Esophagus (tissue), 2 donors: Measurements from ENCODE around the gene BMPER. TPM values are rescaled to one million over a fixed set of nuclear protein-coding genes. Genes with fewer than 3 reads are reported as not detected.

Experiments
- H3K27ac ChIP-seq, 2 donors: one replicate each; pipeline ENCODE4 v1.5.1; 2013; ENCODE audit warnings: low read depth in 2 of 2, mild to moderate bottlenecking in 2 of 2, inconsistent platforms in 1 of 2, low read length in 1 of 2, moderate library complexity in 1 of 2
- H3K27me3 ChIP-seq, 2 donors: one replicate each; pipeline ENCODE4 v1.6.1; 2013; ENCODE audit warnings: low read length in 2 of 2, control low read depth in 1 of 2, mild to moderate bottlenecking in 1 of 2; ENCODE audit not compliant: insufficient read depth in 2 of 2, control insufficient read depth in 1 of 2
- H3K36me3 ChIP-seq, 2 donors: one replicate each; pipeline ENCODE4 v1.6.1; 2013; ENCODE audit warnings: low read length in 1 of 2; ENCODE audit not compliant: control insufficient read depth in 2 of 2, insufficient read depth in 2 of 2
- H3K4me1 ChIP-seq, 2 donors: one replicate each; pipeline ENCODE4 v1.6.1; 2013; ENCODE audit warnings: low read length in 1 of 2; ENCODE audit not compliant: control insufficient read depth in 2 of 2, insufficient read depth in 2 of 2
- H3K4me3 ChIP-seq, 2 donors: one replicate each; pipeline ENCODE4 v1.5.1; 2013; ENCODE audit warnings: low read length in 2 of 2, mild to moderate bottlenecking in 2 of 2, low read depth in 1 of 2, moderate library complexity in 1 of 2
- H3K9me3 ChIP-seq, 2 donors: one replicate each; pipeline ENCODE4 v1.6.1; 2013; ENCODE audit warnings: mild to moderate bottlenecking in 2 of 2, low read depth in 1 of 2, low read length in 1 of 2, moderate library complexity in 1 of 2; ENCODE audit not compliant: control insufficient read depth in 2 of 2, insufficient read depth in 1 of 2
- WGBS, 2 donors: extraction: QIAGEN DNeasy Blood & Tissue Kit; methylation state at CpG; one replicate each; pipeline ENCODE4 v1.1.7; 2013; 5-methylcytosine and 5-hydroxymethylcytosine counted together
- polyA plus RNA-seq, 2 donors: library from polyadenylated mRNA; stranded (reverse); fragments of 200-250 nt; gene quantifications; one replicate each; pipeline ENCODE4 v1.2.3, GENCODE V29; 2013
- donor health status: healthy with polysubstance abuse.
- donor health status: Bipolar disorder and iron deficiency.

BMPER gene
- polyA plus RNA-seq, 2 donors = 0.06 to 0.19 TPM

DNA sequence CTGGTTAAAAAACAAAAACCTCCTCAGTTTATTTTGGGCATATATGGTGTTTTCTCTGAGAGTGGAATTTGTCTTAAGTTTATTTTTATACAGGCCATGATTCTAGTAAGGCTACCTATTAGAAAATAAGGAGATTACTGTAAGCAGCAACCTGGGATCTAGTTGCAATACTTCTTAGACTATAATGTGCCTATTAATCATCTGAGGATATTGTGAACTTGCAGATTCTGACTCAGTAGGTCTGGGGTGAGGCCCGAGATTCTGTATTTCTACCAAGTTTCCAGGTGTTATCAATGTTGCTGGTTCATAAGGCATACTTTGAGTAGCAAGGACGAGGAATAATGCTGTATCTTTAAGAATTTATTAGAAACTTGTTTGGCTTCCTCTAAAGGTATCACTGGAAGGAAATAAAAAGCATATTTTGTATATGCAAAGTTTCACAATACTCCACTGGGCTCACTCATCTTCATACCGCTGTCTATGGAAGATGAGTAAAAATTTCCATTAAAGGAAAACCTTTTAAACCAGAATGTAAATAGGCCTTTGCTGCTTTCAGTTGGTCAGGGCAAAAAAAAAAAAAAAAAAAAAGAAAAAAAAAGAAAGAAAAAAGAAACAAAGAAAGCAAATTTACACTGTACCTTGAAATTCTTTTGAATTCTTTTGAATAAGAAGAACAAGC is 105.8 kb downstream of the BMPER start:
- Histone ChIP-seq H3K27me3 (no peaks in the 10 kb centered on the region), H3K27ac (no peak overlapping the region), H3K36me3 (no peaks in the 10 kb centered on the region), H3K9me3 (no peaks in the 10 kb centered on the region), H3K4me1 (no peaks in the 10 kb centered on the region), H3K4me3 (no peak overlapping the region)
- 65 to 66% methylated on average over 3 of the region's 3 CpGs for WGBS, 2 donors

DNA sequence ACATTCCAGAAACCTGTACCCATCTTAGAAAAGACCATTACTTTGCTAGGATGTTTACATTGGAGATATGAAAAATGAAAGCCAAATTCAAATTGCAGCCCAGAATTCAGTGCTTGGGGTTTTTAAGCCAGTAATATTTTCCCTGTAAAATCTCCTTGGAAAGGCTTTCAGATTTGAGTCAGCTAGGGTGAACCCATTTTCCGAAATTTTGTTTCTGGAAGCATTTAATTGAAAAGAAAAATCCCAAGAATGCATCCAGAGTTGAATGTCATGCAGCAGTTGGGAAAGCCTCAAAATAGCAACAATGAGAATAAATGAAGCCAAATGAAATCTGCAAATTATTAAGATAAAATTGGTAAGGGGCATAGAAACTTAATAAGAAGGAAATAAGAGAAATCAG is 106.4 kb downstream of the BMPER start:
- Histone ChIP-seq H3K36me3 (no peaks in the 10 kb centered on the region), H3K27ac (no peak overlapping the region), H3K27me3 (no peaks in the 10 kb centered on the region), H3K9me3 (no peaks in the 10 kb centered on the region), H3K4me3 (no peak overlapping the region), H3K4me1 (no peaks in the 10 kb centered on the region)
- 49 to 51% methylated on average over 1 of the region's 1 CpG for WGBS, 2 donors

DNA sequence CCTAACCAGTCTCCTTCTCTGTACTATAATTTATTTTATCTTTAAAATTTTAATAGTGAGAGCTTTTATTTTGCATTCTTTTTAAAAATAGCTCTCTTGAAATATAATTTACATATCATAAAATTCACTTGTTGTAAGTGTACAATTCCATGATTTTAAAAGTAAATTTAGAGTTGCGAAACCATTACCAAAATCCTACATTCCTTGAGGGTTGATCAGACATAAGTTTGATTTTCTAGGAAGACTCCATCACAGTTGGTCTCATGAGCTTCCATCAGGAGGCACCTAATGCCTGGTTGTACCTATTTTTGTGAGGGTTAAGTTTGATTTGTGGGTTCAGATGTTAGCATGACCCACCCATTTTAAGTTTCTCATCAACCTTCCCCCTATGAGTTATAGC is 108.1 kb downstream of the BMPER start:
- Histone ChIP-seq H3K4me1 (no peaks in the 10 kb centered on the region), H3K27ac (no peak overlapping the region), H3K27me3 (no peaks in the 10 kb centered on the region), H3K4me3 (no peak overlapping the region), H3K9me3 (no peaks in the 10 kb centered on the region), H3K36me3 (no peaks in the 10 kb centered on the region)
- WGBS, 2 donors = 96 to 100% methylated on average over 1 of the region's 1 CpG

DNA sequence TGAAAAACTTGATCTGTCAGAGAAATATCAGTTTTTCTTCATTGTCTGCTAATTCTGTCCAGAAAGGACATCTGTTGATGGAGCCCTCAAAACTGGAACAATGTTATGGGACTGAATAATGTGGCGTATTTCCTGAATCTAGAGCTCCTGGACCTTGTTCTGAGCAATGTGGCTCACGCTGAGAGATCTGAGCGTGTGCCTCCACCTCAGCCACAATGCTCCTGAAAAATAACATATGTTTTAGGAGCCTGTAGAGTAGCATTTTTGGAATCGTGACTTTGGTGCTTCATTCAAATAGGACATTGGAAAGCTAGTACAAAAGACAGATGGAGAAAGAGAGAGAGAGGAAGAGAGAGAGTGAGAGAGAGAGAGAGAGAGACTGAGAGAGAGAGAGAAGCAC is 110.3 kb downstream of the BMPER start:
- H3K27me3 ChIP-seq = no peaks in the 10 kb centered on the region
- H3K36me3 ChIP-seq = no peaks in the 10 kb centered on the region
- no peaks in the 10 kb centered on the region for H3K4me1 ChIP-seq
- H3K27ac ChIP-seq = no peak overlapping the region
- H3K4me3 ChIP-seq = no peak overlapping the region
- no peaks in the 10 kb centered on the region for H3K9me3 ChIP-seq
- WGBS, 2 donors = 80 to 83% methylated on average over 4 of the region's 4 CpGs

DNA sequence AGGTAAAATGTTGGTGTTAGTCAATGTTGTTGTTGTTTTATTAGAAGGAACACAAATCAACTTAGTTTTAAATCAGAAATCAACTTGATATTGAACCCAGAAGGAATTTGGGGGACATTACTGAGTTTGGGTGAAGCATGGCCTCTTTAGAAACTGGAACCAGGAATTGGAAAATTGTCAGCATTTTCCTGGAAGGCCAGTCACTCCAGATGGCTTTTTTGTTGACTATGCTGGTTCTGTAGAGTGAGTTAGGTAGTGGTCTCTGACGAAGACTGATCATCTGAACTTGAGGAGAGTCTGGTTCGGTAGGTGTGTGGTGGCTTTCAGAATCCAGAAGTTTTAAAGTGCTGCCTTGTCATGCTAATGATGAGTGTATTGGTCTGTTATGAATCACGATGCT is 111.5 kb downstream of the BMPER start:
- 72 to 79% methylated on average over 3 of the region's 3 CpGs for WGBS, 2 donors
- no peak overlapping the region for H3K4me3 ChIP-seq

DNA sequence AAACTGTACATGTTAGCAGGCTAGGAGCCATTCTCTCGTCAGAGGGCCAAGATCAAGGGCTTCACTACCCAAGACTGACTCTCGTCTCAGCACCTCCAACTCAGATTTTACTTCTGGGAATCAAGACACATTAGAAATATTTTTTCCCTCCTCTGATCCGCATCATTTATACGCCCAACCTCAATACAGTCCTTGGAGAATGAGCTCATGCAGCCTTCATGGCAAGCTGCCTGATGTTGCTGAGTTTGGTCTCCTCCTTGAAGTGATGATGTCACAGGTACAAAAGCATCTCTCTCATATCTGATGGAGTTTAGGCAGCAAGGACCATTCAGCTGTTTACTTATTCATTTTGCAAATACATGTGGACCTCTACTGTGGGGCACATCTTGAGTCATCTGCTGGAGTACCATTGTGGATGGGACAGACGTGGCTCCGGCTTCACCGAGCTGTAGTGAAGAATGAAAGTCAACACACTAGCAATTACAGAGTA is 114.0 kb downstream of the BMPER start:
- no peak overlapping the region for H3K27ac ChIP-seq
- H3K4me1 ChIP-seq = no peaks in the 10 kb centered on the region
- H3K36me3 ChIP-seq = no peaks in the 10 kb centered on the region
- 83 to 84% methylated on average over 7 of the region's 7 CpGs for WGBS, 2 donors
- no peaks in the 10 kb centered on the region for H3K27me3 ChIP-seq
- no peaks in the 10 kb centered on the region for H3K9me3 ChIP-seq
- no peak overlapping the region for H3K4me3 ChIP-seq

More for the DNA sequence above, 111.5 kb downstream of the BMPER start:
- no peak overlapping the region for H3K27ac ChIP-seq
- H3K4me1 ChIP-seq = no peaks in the 10 kb centered on the region
- H3K27me3 ChIP-seq = no peaks in the 10 kb centered on the region
- H3K9me3 ChIP-seq = no peaks in the 10 kb centered on the region
- H3K36me3 ChIP-seq = no peaks in the 10 kb centered on the region

DNA sequence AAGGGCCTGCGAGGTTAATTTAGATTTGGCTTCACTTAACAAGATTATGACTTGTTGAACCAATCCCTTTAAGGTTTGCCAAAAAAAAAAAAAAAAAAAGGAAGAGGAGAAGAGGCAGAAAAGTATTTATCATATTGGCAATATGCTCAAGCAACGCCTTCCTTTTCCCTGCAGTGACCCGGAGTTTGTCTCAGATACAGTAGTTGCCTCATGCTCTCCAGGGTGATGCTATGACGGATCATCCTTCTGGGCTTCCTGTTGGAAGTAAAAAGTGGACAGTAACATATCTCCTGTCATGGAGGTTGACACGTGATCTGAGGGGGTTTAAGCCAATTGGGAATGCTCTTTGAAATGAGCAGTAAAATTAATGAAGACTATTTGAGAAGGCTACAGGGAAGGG is 117.3 kb downstream of the BMPER start:
- H3K9me3 ChIP-seq = no peaks in the 10 kb centered on the region
- WGBS, 2 donors = 68 to 78% methylated on average over 5 of the region's 5 CpGs
- H3K27me3 ChIP-seq = no peaks in the 10 kb centered on the region
- no peaks in the 10 kb centered on the region for H3K4me1 ChIP-seq
- H3K4me3 ChIP-seq = no peak overlapping the region
- no peak overlapping the region for H3K27ac ChIP-seq
- no peaks in the 10 kb centered on the region for H3K36me3 ChIP-seq

DNA sequence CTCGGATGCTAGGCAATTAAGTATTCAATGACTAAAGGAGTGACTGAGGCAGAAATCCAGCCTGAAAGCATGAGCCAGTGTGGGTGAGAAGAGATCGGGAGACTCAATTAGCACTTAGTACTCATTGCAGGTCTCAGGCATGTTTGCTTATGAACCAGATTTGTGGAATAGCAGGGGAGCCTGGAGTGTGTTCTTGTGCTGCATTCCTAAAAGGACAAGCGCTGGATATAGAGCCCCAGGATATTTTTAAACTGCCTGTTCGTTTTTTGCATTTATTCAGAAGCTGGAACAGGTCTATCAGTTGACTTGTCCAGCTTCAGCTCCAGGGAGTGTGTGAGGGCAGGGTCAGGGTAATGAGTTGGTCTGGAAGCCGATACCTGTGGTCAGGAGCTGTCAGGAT is 120.3 kb downstream of the BMPER start:
- Histone ChIP-seq H3K27ac (no peak overlapping the region), H3K4me3 (no peak overlapping the region), H3K27me3 (no peaks in the 10 kb centered on the region), H3K9me3 (no peaks in the 10 kb centered on the region), H3K36me3 (no peaks in the 10 kb centered on the region), H3K4me1 (no peaks in the 10 kb centered on the region)
- 55 to 60% methylated on average over 5 of the region's 5 CpGs for WGBS, 2 donors

DNA sequence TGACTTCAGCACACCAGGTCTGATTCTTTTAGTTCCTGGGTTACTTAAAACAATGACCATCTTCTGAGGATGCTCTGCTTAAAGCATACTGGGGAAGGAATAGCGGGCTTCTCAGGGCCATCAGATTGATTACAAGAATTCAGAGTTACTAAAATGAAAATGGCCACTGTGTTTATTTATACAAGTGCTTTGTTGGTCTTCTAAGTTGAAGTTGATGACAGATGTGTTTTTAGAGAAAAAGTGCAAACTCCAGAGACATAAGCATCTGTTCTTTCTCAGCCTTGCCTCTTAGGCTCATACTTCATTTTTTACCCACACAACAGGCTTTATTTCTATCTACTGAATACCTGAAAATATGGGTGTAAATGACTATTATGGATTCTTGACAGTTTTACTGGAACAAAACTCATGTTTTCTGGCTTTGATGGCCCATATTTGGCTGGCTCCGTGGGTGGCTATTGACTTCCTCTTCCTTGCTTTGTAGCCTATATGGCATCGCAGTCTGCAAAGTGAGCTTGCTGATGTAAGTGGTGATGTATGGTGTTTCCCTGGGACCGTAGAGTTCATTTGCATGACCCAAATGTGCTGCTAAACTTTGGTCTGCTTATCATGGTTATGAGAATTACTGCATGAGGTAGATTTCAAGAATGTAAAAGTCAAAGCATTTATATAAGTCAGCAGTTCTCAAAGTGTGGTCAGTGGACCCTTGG is 121.3 kb downstream of the BMPER start:
- Histone ChIP-seq H3K27ac (no peak overlapping the region), H3K4me3 (no peak overlapping the region), H3K27me3 (no peaks in the 10 kb centered on the region), H3K9me3 (no peaks in the 10 kb centered on the region), H3K36me3 (no peaks in the 10 kb centered on the region), H3K4me1 (no peaks in the 10 kb centered on the region)
- WGBS, 2 donors = 54 to 57% methylated on average over 4 of the region's 4 CpGs

DNA sequence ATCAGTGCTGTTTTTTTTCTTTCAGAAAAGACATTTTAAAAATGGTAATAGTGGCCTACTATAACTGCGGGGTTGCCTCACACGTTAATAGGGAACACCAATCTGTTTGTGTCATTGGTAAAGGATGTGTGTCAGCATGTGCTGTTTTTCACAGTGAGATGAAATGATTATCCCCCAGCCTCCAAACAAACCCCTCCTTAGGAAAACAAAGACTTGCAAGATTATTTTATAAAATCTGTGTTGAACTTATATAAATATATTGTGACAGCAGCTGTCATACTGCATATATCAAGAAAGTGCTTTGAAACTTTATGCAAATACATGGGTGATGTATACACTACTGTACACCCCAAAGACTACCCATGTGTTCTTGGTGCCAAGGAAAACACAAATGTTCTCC is 125.8 kb downstream of the BMPER start:
- Histone ChIP-seq H3K4me3 (no peak overlapping the region), H3K27ac (no peak overlapping the region), H3K27me3 (no peaks in the 10 kb centered on the region), H3K36me3 (no peaks in the 10 kb centered on the region), H3K9me3 (no peaks in the 10 kb centered on the region), H3K4me1 (no peaks in the 10 kb centered on the region)
- WGBS, 2 donors = 86 to 88% methylated on average over 2 of the region's 2 CpGs
